ENCODE data around the gene PDE4D.
"Not testable (repeated sequence)": the region's sequence is repeated elsewhere in the genome, so short reads cannot be mapped to it uniquely, and the experiment has no call there.

PDE4D gene

GRCh38 chr5:59064293-59064692, 829.2 kb downstream of the PDE4D start:
- no peak for DNase-seq (ENCODE audit: low read depth in 2 of 3, low spot score in 1 of 3)

- DNase-seq (ENCODE audit: low read depth in 2 of 3, low spot score in 1 of 3) = no peak
Measured at GRCh38 chr5:59062986-59063683, 830.4 kb downstream of the PDE4D start.

GRCh38 chr5:59061377-59061776, 832.1 kb downstream of the PDE4D start:
- DNase-seq (ENCODE audit: low read depth in 2 of 3, low spot score in 1 of 3) = no peak

- DNase-seq (ENCODE audit: low read depth in 2 of 3, low spot score in 1 of 3) = no peak
Measured at GRCh38 chr5:59058969-59059687, 834.4 kb downstream of the PDE4D start.

GRCh38 chr5:59058237-59058636, 835.3 kb downstream of the PDE4D start:
- no peak for DNase-seq (ENCODE audit: low read depth in 2 of 3, low spot score in 1 of 3)

GRCh38 chr5:59056599-59056998, 836.9 kb downstream of the PDE4D start:
- DNase-seq (ENCODE audit: low read depth in 2 of 3, low spot score in 1 of 3) = not testable (repeated sequence)

- DNase-seq (ENCODE audit: low read depth in 2 of 3, low spot score in 1 of 3) = no peak
Measured at GRCh38 chr5:59055745-59056448, 837.6 kb downstream of the PDE4D start.

- DNase-seq (ENCODE audit: low read depth in 2 of 3, low spot score in 1 of 3) = no peak
Measured at GRCh38 chr5:59054963-59055528, 838.5 kb downstream of the PDE4D start.

- no peak for DNase-seq (ENCODE audit: low read depth in 2 of 3, low spot score in 1 of 3)
Measured at GRCh38 chr5:59051951-59052350, 841.6 kb downstream of the PDE4D start.

- no peak for DNase-seq (ENCODE audit: low read depth in 2 of 3, low spot score in 1 of 3)
Measured at GRCh38 chr5:59049095-59049494, 844.4 kb downstream of the PDE4D start.

GRCh38 chr5:59042201-59043055, 851.1 kb downstream of the PDE4D start:
- no peak for DNase-seq (ENCODE audit: low read depth in 2 of 3, low spot score in 1 of 3)

GRCh38 chr5:59041355-59041754, 852.2 kb downstream of the PDE4D start:
- DNase-seq (ENCODE audit: low read depth in 2 of 3, low spot score in 1 of 3) = no peak

GRCh38 chr5:59040804-59041201, 852.7 kb downstream of the PDE4D start:
- no peak for DNase-seq (ENCODE audit: low read depth in 2 of 3, low spot score in 1 of 3)

- no peak for DNase-seq (ENCODE audit: low read depth in 2 of 3, low spot score in 1 of 3)
Measured at GRCh38 chr5:59040024-59040803, 853.3 kb downstream of the PDE4D start.

- DNase-seq (ENCODE audit: low read depth in 2 of 3, low spot score in 1 of 3) = peak; percentile 75 to 85 (median 83)
Measured at GRCh38 chr5:59039296-59040023, 854.1 kb downstream of the PDE4D start.

- no peak for DNase-seq (ENCODE audit: low read depth in 2 of 3, low spot score in 1 of 3)
Measured at GRCh38 chr5:59038798-59039295, 854.7 kb downstream of the PDE4D start.

GRCh38 chr5:59037941-59038797, 855.4 kb downstream of the PDE4D start:
- no peak for DNase-seq (ENCODE audit: low read depth in 2 of 3, low spot score in 1 of 3)

GRCh38 chr5:59037453-59037852, 856.1 kb downstream of the PDE4D start:
- no peak for DNase-seq (ENCODE audit: low read depth in 2 of 3, low spot score in 1 of 3)

All from stimulated activated CD4-positive, alpha-beta T cell treated with anti-CD3 and anti-CD28 coated beads, Interleukin-12 subunit alpha, Interleukin-12 subunit beta, amount 100 ng/mL, for 48 hours (primary cell).